CD8-positive, alpha-beta memory T cell (primary cell): ENCODE measurements around the gene PNRC1. TPM values are rescaled to one million over a fixed set of nuclear protein-coding genes. Genes with fewer than 3 reads are reported as not detected.
A peak's percentile ranks its signal among the peaks of the same experiment; 100 is the strongest.

Experiments used
- CTCF ChIA-PET: fragments of 350-600 bp; sonication (Branson Sonifier 250); formaldehyde crosslinking; loops from one replicate; lab custom pipeline; 2021; ENCODE audit warnings: antibody characterized with exemption; lab: Charles Lee
- POLR2A ChIA-PET: fragments of 350-600 bp; sonication (Branson Sonifier 250); formaldehyde crosslinking; loops from one replicate; lab custom pipeline; 2021; ENCODE audit warnings: antibody characterized with exemption; lab: Charles Lee
- DNase-seq, 5 donors: peaks; one replicate each; pipeline versions ENCODE4 v3.0.0 to v3.0.0-alpha.2; 2020 to 2022; ENCODE audit warnings: mixed read lengths in 1 of 5
- H3K27ac ChIP-seq: one replicate; pipeline ENCODE4 v1.7.0; 2013; ENCODE audit warnings: low read depth, mild to moderate bottlenecking, low read length, moderate library complexity
- H3K27me3 ChIP-seq: 2 replicates; pipeline ENCODE4 v1.7.0; 2013; ENCODE audit warnings: low read length, mild to moderate bottlenecking; ENCODE audit not compliant: insufficient read depth, poor library complexity, severe bottlenecking
- H3K36me3 ChIP-seq: 2 replicates; pipeline ENCODE4 v1.7.0; 2013; ENCODE audit warnings: mild to moderate bottlenecking, low read length, moderate library complexity; ENCODE audit not compliant: insufficient read depth
- H3K4me1 ChIP-seq: 2 replicates; pipeline ENCODE4 v1.7.0; 2013; ENCODE audit warnings: mild to moderate bottlenecking, low read length, moderate library complexity; ENCODE audit not compliant: insufficient read depth
- H3K4me3 ChIP-seq: 2 replicates; pipeline ENCODE4 v1.7.0; 2013; ENCODE audit warnings: mild to moderate bottlenecking, low read length
- H3K9me3 ChIP-seq: 2 replicates; pipeline ENCODE4 v1.7.0; 2013; ENCODE audit warnings: mild to moderate bottlenecking, low read length
- H3K27ac Mint-ChIP-seq, 8 donors: one replicate each; pipeline ENCODE4 v1.8.0; 2020 to 2021; ENCODE audit warnings: mixed read lengths in 8 of 8, mild to moderate bottlenecking in 6 of 8, inconsistent platforms in 3 of 8, moderate library complexity in 3 of 8
- H3K27me3 Mint-ChIP-seq, 2 donors: one replicate each; pipeline ENCODE4 v1.8.0; 2020 to 2021; ENCODE audit warnings: mixed read lengths in 2 of 2, mild to moderate bottlenecking in 1 of 2, moderate library complexity in 1 of 2
- H3K36me3 Mint-ChIP-seq, 3 donors: one replicate each; pipeline ENCODE4 v1.8.0; 2020 to 2021; ENCODE audit warnings: mixed read lengths in 3 of 3, inconsistent platforms in 1 of 3, mild to moderate bottlenecking in 1 of 3
- H3K4me1 Mint-ChIP-seq, 3 donors: one replicate each; pipeline ENCODE4 v1.8.0; 2020 to 2021; ENCODE audit warnings: mixed read lengths in 3 of 3, inconsistent platforms in 1 of 3, mild to moderate bottlenecking in 1 of 3
- H3K4me3 Mint-ChIP-seq, 7 donors: one replicate each; pipeline ENCODE4 v1.8.0; 2020 to 2021; ENCODE audit warnings: mixed read lengths in 7 of 7, mild to moderate bottlenecking in 6 of 7, moderate library complexity in 4 of 7, inconsistent platforms in 2 of 7
- H3K9me3 Mint-ChIP-seq, 5 donors: one replicate each; pipeline ENCODE4 v1.8.0; 2020 to 2022; ENCODE audit warnings: mixed read lengths in 5 of 5, mild to moderate bottlenecking in 3 of 5, moderate library complexity in 2 of 5, inconsistent platforms in 1 of 5
- polyA plus RNA-seq: library from polyadenylated mRNA; unstranded; fragments of 300-500 nt; fragmentation: Illumina TruSeq; gene quantifications from one replicate; pipeline ENCODE4 v1.2.3, GENCODE V29; 2021
- total RNA-seq, 2 experiments: library from RNA; stranded (reverse); gene quantifications; one replicate each; pipeline ENCODE4 v1.2.3, GENCODE V29; 2021

PNRC1 gene
- total and polyA plus RNA-seq, 3 experiments from 2014 or later, result 79.4 to 597 (median 84.5) TPM

DNA sequence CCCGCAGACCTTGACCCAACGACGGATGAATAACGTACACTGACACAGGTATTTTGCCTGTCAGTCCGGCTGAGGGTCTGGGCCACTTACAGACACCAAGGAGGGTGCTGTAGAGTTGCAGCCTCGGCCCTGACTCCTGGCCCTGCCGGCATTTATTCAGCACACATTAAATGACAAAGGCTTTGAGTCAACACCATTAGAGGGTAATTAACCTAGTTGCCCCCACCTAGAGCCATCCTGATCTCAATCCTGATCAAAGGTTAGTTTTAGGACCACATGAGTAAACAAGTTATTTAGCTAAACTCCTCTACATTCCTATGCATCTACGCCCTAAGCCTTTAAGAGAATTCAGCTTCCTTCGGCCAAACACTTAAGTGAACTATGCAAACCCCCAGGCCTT lies 53.4 kb downstream of the PNRC1 start:
- H3K9me3 ChIP-seq, result no peaks in the 10 kb centered on the region
- ChIA-PET POLR2A (interaction anchor here (0.6 kb wide), 1 partner anchor 16 kb away, joined by 3 read pairs; no protein-coding TSS in a partner anchor), CTCF (interaction anchor here (1.3 to 1.8 kb wide), 4 partner anchors 9 to 151 kb away, joined by 3 to 5 read pairs (median 4); partner anchors contain the start of gene PM20D2)

DNA sequence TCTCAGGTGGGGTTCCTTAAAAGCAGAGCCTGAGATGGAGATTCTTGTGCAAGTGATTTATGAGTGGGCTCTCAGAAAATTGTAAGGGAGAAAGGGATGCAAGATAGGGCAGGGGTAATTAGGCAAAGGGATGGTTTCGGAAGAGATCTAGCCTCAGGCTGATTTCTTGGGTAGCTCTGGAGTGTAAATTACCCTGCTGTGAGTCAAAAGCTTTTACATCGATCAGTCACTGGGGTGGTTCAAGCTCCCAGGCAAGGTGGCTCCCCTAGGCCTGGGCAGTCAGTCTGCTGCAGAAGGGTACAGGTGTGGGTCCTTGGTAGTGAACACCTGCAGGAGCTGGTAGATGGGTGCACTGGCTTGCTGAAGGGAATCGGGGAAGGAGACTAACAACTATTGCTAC lies 54.2 kb downstream of the PNRC1 start:
- H3K36me3 ChIP-seq, result no peaks in the 10 kb centered on the region
- H3K4me1 Mint-ChIP-seq, result no peaks in the 10 kb centered on the region
- no peaks in the 10 kb centered on the region for H3K9me3 Mint-ChIP-seq
- no peak for DNase-seq
- H3K4me3 Mint-ChIP-seq, result no peak overlapping the region
- H3K27me3 Mint-ChIP-seq, result no peaks in the 10 kb centered on the region
- CTCF ChIA-PET, result interaction anchor here (1.5 to 1.8 kb wide), 3 partner anchors 11 to 152 kb away, joined by 4 to 5 read pairs (median 4); partner anchors contain the start of gene PM20D2
- no peaks in the 10 kb centered on the region for H3K4me1 ChIP-seq
- no peak overlapping the region for H3K27ac ChIP-seq
- H3K36me3 Mint-ChIP-seq, result peaks cover 0 to 2% (median 0%) of the 10 kb centered on the region in 3 donors
- POLR2A ChIA-PET, result interaction anchor here (0.6 kb wide), 1 partner anchor 16 kb away, joined by 3 read pairs; no protein-coding TSS in a partner anchor
- H3K4me3 ChIP-seq, result no peak overlapping the region
- no peaks in the 10 kb centered on the region for H3K9me3 ChIP-seq
- no peaks in the 10 kb centered on the region for H3K27me3 ChIP-seq
- no peak overlapping the region for H3K27ac Mint-ChIP-seq

More for the DNA sequence above, 53.4 kb downstream of the PNRC1 start:
- Histone ChIP-seq H3K27me3 (no peaks in the 10 kb centered on the region), H3K27ac (no peak overlapping the region), H3K4me1 (no peaks in the 10 kb centered on the region), H3K36me3 (no peaks in the 10 kb centered on the region), H3K4me3 (no peak overlapping the region)
- peak overlapping the region in 1 of 8 donors; percentile 55 for H3K27ac Mint-ChIP-seq
- H3K36me3 Mint-ChIP-seq, result peaks cover 0 to 2% (median 1%) of the 10 kb centered on the region in 3 donors
- no peaks in the 10 kb centered on the region for H3K27me3 Mint-ChIP-seq
- H3K4me1 Mint-ChIP-seq, result no peaks in the 10 kb centered on the region
- H3K9me3 Mint-ChIP-seq, result no peaks in the 10 kb centered on the region
- no peak for DNase-seq
- no peak overlapping the region for H3K4me3 Mint-ChIP-seq

Other genes with a start within 250 kb of the PNRC1 start
- gene RNGTT, start 117.1 kb upstream of the PNRC1 start, total RNA-seq, result 10 to 100 TPM; 20.7 to 22.3 TPM
- gene RNGTT, start 117.1 kb upstream of the PNRC1 start, polyA plus RNA-seq, result 16.0 TPM
- gene SRSF12, start 37.3 kb downstream of the PNRC1 start, total RNA-seq, result under 1 TPM; 0.71 to 0.81 TPM
- 0.23 TPM for gene SRSF12, start 37.3 kb downstream of the PNRC1 start, polyA plus RNA-seq
- gene PM20D2, start 65.3 kb downstream of the PNRC1 start, total RNA-seq, result 10 to 100 TPM; 17.6 to 18.7 TPM
- 8.8 TPM for gene PM20D2, start 65.3 kb downstream of the PNRC1 start, polyA plus RNA-seq
- gene GABRR1, start 136.6 kb downstream of the PNRC1 start, total RNA-seq, result not detected
- not detected for gene GABRR1, start 136.6 kb downstream of the PNRC1 start, polyA plus RNA-seq
- gene GABRR2, start 234.5 kb downstream of the PNRC1 start, total RNA-seq, result under 1 TPM; 0.20 to 0.24 TPM
- 0.16 TPM for gene GABRR2, start 234.5 kb downstream of the PNRC1 start, polyA plus RNA-seq